GM12864 (cell line): ENCODE results near the gene FAM107B.
"Not testable (repeated sequence)": the region's sequence is repeated elsewhere in the genome, so short reads cannot be mapped to it uniquely, and the experiment has no call there.

Experiments used
- DNase-seq: peaks from one replicate; pipeline ENCODE4 v3.0.0-alpha.2; 2011; ENCODE audit warnings: low read depth
- H3K4me3 ChIP-seq: 2 replicates; pipeline ENCODE4 v1.5.1; 2011; ENCODE audit warnings: mild to moderate bottlenecking, low read depth, low read length, control low read depth
- CTCF ChIP-seq: IDR thresholded peaks from 2 replicates; pipeline ENCODE4 v1.5.1; 2011; ENCODE audit warnings: low read depth, mild to moderate bottlenecking, moderate library complexity, low read length, control low read depth, inconsistent platforms; ENCODE audit errors: missing control alignments

FAM107B gene

GRCh38 chr10:14695847-14696480 is 78.7 kb downstream of the FAM107B start:
- TF ChIP-seq CTCF: no peak
- no peak for DNase-seq
- H3K4me3 ChIP-seq: no peak overlapping the region

- no peak for DNase-seq
- no peak for TF ChIP-seq CTCF
- H3K4me3 ChIP-seq: no peak overlapping the region
These were observed 80.8 kb downstream of the FAM107B start for GRCh38 chr10:14693891-14694290.

DNA sequence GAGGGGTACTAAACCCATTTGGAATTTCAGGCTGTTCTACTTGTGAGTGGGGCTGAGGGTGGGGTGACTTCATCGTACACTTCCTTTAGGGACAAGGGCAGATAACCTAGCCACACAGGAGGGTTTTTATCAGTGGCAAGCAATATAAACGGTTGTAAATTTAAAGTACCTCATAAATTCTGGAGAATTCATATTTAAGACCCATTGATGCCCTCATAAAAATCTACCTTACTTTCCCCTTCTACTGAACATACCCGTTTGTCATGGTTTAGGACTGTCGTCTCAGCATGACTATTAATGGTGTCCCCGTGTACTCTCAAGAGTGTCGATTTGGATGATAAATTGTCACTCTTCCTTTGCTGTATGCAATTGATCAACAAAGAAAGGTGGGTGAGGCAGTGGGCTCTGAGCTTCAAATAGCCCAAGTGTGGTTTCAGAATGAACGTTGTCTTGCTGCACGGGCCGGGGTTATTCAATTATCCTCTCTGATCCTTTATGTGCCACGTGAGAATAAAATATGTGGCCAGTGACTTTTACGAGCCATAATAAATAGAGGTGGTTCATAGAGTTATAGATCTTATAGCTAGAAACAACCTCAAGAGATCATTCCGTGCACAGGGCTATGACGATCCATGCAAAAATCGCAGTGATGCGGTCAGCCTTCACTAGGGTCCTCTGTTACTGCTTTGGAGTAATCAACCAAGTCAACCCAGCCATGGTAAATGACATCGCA is 82.2 kb downstream of the FAM107B start:
- TF ChIP-seq CTCF: no peak
- DNase-seq: no peak
- no peak overlapping the region for H3K4me3 ChIP-seq

- no peak for TF ChIP-seq CTCF
These were observed 83.3 kb downstream of the FAM107B start for GRCh38 chr10:14691359-14691758.

GRCh38 chr10:14688606-14689005 is 86.1 kb downstream of the FAM107B start:
- no peak overlapping the region for H3K4me3 ChIP-seq
- DNase-seq: no peak
- no peak for TF ChIP-seq CTCF

More at GRCh38 chr10:14691359-14691758, 83.3 kb downstream of the FAM107B start:
- no peak overlapping the region for H3K4me3 ChIP-seq
- no peak for DNase-seq

- DNase-seq, H3K4me3 ChIP-seq: not testable (repeated sequence)
These were observed 86.5 kb downstream of the FAM107B start for GRCh38 chr10:14688189-14688588.

DNA sequence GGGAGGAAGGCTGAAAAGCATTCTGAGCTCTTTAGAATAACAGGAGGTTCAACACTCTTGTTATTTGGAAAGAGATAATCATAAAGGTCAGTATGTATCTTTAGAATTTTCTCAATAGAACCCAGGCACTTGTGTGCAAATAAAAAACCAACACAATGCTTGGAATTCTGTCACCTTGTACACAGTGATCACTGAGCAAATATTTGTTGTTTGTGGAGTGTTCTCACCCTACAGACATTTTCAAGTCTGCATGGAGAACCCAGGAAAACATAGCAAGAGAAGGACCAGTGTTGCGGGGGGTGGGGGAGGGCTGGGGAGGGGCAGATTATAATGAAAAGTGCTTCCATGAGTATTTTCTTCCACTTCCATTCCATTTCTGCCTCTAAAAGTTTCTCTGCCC is 87.4 kb downstream of the FAM107B start:
- H3K4me3 ChIP-seq: no peak overlapping the region
- DNase-seq: no peak
- no peak for TF ChIP-seq CTCF
